H1 (cell line): Measurements from ENCODE around the gene PSMB3. TPM values are rescaled to one million over a fixed set of nuclear protein-coding genes. Genes with fewer than 3 reads are reported as not detected.

Experiments
- CBX8 ChIP-seq: fragments of 300-800, 300-1000 bp; sonication (generic); IDR thresholded peaks from 2 replicates; pipeline ENCODE4 v1.7.1; 2016; ENCODE audit warnings: low read depth, low read length, borderline replicate concordance
- EP300 ChIP-seq, 2 experiments: IDR thresholded peaks; 1 replicate in 1 of 2; 2 replicates in 1 of 2; pipeline ENCODE4 v1.6.1; 2011 to 2012; ENCODE audit warnings: low read depth in 2 of 2, low read length in 2 of 2, mild to moderate bottlenecking in 2 of 2, borderline replicate concordance in 1 of 2, inconsistent platforms in 1 of 2, moderate library complexity in 1 of 2
- POLR2A ChIP-seq, 2 experiments: IDR thresholded peaks; 1 replicate in 1 of 2; 2 replicates in 1 of 2; pipeline ENCODE4 v1.6.1; 2011; ENCODE audit warnings: low read depth in 2 of 2, low read length in 2 of 2, mild to moderate bottlenecking in 2 of 2; ENCODE audit errors: control extremely low read depth in 1 of 2
- POU5F1 ChIP-seq: IDR thresholded peaks from 2 replicates; pipeline ENCODE4 v1.6.1; 2011; ENCODE audit warnings: low read depth, mild to moderate bottlenecking, low read length, moderate library complexity
- SAP30 ChIP-seq: fragments of 300-600 bp; sonication (generic); IDR thresholded peaks from 2 replicates; pipeline ENCODE4 v1.7.1; 2012; ENCODE audit warnings: low read length, moderate library complexity, mild to moderate bottlenecking, inconsistent platforms; ENCODE audit not compliant: insufficient read depth, insufficient replicate concordance
- SIRT6 ChIP-seq: IDR thresholded peaks from one replicate; pipeline ENCODE4 v1.7.1; 2012; ENCODE audit warnings: low read length, inconsistent platforms
- polyA plus RNA-seq, 7 experiments: library from polyadenylated mRNA; depleted of rRNA in 3 of 7; stranded (reverse) in 5 of 7; unstranded in 2 of 7; fragments of >200 nt in 5 of 7; fragments of 200-250 nt in 2 of 7; gene quantifications; 1 replicate in 5 of 7; 2 replicates in 1 of 7; 4 replicates in 1 of 7; pipeline versions ENCODE4 v1.2.1 to v1.2.3, GENCODE V29; 2011 to 2013; ENCODE audit warnings: missing spikeins in 2 of 7, mixed read lengths in 2 of 7
- total RNA-seq: library from RNA; stranded (reverse); fragmentation: NEBNext Ultra II Directional; extraction: Animal tissue kit (Norgen Biotek cat#: 25700); gene quantifications from 2 replicates; pipeline ENCODE4 v1.2.1, GENCODE V29; 2021
- TF ChIP-seq, protein P1 (sequence below): fragments of 300-600 bp; sonication (generic); IDR thresholded peaks from 2 replicates; pipeline ENCODE4 v1.7.1; 2012; ENCODE audit warnings: low read length, moderate library complexity, mild to moderate bottlenecking, inconsistent platforms; ENCODE audit not compliant: insufficient replicate concordance
- TF ChIP-seq, protein P2 (sequence below): IDR thresholded peaks from 2 replicates; pipeline ENCODE4 v1.6.1; 2012; ENCODE audit warnings: inconsistent platforms
- TF ChIP-seq, protein P3 (sequence below): IDR thresholded peaks from 2 replicates; pipeline ENCODE4 v1.6.1; 2011; ENCODE audit warnings: low read length, improper control_type of control experiment

PSMB3 gene
- total and polyA plus RNA-seq, 2 of the 8 experiments (the other 6 are each of a cell fraction or from before 2014, with no cell fraction given): 291 to 914 TPM

DNA sequence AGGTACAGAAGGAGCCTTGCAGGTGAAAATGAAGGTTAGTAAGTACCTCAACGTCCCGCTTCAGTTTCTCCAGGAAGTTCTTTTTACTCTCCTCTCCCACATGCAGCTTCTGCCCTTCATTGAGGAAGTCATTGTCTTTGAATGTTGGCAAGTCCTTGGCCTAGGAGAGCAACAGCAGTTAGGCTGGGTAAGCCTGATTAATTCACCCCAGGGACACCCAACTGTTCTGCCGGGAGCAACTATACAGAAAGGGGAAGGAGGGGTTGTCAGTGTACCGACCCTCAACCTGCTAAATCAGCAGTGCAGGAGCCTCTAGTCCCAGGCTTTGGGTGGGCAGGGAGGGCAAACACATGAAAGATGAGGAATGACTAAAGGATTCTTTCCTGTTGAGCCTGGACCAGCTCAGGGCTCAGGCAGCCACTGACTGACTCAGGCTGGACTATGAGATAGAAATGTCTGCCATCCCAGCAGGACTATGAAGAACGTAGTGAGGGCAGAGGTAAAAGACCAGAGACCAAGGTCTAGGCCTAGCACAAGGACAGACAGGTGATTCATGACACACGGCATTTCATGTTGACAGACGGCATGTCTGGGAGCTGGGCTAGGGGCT is 25.2 kb downstream of the PSMB3 start (continued):
- TF ChIP-seq, protein P1, sequence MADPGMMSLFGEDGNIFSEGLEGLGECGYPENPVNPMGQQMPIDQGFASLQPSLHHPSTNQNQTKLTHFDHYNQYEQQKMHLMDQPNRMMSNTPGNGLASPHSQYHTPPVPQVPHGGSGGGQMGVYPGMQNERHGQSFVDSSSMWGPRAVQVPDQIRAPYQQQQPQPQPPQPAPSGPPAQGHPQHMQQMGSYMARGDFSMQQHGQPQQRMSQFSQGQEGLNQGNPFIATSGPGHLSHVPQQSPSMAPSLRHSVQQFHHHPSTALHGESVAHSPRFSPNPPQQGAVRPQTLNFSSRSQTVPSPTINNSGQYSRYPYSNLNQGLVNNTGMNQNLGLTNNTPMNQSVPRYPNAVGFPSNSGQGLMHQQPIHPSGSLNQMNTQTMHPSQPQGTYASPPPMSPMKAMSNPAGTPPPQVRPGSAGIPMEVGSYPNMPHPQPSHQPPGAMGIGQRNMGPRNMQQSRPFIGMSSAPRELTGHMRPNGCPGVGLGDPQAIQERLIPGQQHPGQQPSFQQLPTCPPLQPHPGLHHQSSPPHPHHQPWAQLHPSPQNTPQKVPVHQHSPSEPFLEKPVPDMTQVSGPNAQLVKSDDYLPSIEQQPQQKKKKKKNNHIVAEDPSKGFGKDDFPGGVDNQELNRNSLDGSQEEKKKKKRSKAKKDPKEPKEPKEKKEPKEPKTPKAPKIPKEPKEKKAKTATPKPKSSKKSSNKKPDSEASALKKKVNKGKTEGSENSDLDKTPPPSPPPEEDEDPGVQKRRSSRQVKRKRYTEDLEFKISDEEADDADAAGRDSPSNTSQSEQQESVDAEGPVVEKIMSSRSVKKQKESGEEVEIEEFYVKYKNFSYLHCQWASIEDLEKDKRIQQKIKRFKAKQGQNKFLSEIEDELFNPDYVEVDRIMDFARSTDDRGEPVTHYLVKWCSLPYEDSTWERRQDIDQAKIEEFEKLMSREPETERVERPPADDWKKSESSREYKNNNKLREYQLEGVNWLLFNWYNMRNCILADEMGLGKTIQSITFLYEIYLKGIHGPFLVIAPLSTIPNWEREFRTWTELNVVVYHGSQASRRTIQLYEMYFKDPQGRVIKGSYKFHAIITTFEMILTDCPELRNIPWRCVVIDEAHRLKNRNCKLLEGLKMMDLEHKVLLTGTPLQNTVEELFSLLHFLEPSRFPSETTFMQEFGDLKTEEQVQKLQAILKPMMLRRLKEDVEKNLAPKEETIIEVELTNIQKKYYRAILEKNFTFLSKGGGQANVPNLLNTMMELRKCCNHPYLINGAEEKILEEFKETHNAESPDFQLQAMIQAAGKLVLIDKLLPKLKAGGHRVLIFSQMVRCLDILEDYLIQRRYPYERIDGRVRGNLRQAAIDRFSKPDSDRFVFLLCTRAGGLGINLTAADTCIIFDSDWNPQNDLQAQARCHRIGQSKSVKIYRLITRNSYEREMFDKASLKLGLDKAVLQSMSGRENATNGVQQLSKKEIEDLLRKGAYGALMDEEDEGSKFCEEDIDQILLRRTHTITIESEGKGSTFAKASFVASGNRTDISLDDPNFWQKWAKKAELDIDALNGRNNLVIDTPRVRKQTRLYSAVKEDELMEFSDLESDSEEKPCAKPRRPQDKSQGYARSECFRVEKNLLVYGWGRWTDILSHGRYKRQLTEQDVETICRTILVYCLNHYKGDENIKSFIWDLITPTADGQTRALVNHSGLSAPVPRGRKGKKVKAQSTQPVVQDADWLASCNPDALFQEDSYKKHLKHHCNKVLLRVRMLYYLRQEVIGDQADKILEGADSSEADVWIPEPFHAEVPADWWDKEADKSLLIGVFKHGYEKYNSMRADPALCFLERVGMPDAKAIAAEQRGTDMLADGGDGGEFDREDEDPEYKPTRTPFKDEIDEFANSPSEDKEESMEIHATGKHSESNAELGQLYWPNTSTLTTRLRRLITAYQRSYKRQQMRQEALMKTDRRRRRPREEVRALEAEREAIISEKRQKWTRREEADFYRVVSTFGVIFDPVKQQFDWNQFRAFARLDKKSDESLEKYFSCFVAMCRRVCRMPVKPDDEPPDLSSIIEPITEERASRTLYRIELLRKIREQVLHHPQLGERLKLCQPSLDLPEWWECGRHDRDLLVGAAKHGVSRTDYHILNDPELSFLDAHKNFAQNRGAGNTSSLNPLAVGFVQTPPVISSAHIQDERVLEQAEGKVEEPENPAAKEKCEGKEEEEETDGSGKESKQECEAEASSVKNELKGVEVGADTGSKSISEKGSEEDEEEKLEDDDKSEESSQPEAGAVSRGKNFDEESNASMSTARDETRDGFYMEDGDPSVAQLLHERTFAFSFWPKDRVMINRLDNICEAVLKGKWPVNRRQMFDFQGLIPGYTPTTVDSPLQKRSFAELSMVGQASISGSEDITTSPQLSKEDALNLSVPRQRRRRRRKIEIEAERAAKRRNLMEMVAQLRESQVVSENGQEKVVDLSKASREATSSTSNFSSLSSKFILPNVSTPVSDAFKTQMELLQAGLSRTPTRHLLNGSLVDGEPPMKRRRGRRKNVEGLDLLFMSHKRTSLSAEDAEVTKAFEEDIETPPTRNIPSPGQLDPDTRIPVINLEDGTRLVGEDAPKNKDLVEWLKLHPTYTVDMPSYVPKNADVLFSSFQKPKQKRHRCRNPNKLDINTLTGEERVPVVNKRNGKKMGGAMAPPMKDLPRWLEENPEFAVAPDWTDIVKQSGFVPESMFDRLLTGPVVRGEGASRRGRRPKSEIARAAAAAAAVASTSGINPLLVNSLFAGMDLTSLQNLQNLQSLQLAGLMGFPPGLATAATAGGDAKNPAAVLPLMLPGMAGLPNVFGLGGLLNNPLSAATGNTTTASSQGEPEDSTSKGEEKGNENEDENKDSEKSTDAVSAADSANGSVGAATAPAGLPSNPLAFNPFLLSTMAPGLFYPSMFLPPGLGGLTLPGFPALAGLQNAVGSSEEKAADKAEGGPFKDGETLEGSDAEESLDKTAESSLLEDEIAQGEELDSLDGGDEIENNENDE: no peak
- TF ChIP-seq EP300 (IDR thresholded peaks at IDR 0.05; ENCODE audit: borderline replicate concordance in 1 of 2, low read depth in 2 of 2, low read length in 2 of 2) (no peak), POLR2A (IDR thresholded peaks at IDR 0.05; ENCODE audit: control extremely low read depth in 1 of 2, low read depth in 2 of 2, low read length in 2 of 2) (no peak), SIRT6 (no peak), SAP30 (no peak), CBX8 (no peak), POU5F1 (no peak)
- TF ChIP-seq, protein P2, sequence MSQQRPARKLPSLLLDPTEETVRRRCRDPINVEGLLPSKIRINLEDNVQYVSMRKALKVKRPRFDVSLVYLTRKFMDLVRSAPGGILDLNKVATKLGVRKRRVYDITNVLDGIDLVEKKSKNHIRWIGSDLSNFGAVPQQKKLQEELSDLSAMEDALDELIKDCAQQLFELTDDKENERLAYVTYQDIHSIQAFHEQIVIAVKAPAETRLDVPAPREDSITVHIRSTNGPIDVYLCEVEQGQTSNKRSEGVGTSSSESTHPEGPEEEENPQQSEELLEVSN: no peak
- TF ChIP-seq, protein P3, sequence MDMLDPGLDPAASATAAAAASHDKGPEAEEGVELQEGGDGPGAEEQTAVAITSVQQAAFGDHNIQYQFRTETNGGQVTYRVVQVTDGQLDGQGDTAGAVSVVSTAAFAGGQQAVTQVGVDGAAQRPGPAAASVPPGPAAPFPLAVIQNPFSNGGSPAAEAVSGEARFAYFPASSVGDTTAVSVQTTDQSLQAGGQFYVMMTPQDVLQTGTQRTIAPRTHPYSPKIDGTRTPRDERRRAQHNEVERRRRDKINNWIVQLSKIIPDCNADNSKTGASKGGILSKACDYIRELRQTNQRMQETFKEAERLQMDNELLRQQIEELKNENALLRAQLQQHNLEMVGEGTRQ: no peak
